HG03280 (cell line): ENCODE measurements around the gene PRKCH.

Experiments used
- ATAC-seq: cut with Tn5 transposase; IDR thresholded peaks from one replicate; pipeline ENCODE4 v1.9.1; 2021; ENCODE audit warnings: mild to moderate bottlenecking, moderate library complexity; ENCODE audit not compliant: unreplicated experiment

The PRKCH gene

DNA sequence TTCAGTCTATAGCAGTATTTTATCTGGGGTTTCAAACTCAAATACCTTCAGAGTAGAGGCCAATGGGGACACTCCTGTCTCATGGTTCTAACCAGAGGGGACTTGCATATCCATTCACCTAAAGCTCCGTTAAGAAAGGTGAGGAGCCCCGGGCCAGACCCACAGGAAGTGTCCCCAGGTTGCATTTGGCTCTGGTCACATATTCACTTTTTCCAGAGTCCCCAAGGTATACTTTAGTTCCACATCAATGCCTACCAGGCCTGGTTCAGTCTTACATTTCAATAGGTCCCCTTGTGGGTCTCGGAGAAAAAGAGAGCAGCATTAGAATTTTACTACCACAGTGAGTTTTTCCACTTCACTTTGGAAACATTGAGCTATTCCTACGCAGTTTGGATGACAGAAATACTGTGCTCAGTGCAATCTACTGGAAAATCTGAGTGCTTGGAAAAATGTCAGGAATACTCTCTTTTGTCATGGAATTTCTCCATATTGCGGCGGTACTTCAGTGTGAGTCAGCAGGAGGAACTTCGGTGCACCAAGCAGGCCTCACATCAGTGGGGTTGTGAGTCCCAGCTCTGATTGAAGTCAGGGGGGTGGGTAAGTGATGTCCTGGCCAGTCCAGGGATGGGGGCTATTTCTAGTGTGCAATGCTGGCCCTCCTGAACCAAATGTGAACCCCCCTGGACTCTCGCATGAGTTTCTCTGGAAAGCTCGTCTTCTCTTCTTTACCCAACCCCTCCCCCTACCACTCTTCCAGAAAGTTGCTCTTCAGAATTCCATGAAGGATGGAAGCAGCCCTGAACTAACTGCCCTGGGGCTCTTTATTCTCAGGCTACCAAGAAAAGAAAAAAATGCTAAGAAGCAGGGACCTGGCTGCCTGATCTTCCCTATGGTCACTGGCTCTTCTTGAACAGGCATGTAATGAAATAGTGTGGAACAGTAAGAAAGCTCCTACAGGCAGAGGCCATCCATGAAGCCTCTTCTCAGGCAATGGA, 184.7 kb downstream of the PRKCH start:
- no peak for ATAC-seq

GRCh38 chr14:61508526-61508925, 187.1 kb downstream of the PRKCH start:
- no peak for ATAC-seq

DNA sequence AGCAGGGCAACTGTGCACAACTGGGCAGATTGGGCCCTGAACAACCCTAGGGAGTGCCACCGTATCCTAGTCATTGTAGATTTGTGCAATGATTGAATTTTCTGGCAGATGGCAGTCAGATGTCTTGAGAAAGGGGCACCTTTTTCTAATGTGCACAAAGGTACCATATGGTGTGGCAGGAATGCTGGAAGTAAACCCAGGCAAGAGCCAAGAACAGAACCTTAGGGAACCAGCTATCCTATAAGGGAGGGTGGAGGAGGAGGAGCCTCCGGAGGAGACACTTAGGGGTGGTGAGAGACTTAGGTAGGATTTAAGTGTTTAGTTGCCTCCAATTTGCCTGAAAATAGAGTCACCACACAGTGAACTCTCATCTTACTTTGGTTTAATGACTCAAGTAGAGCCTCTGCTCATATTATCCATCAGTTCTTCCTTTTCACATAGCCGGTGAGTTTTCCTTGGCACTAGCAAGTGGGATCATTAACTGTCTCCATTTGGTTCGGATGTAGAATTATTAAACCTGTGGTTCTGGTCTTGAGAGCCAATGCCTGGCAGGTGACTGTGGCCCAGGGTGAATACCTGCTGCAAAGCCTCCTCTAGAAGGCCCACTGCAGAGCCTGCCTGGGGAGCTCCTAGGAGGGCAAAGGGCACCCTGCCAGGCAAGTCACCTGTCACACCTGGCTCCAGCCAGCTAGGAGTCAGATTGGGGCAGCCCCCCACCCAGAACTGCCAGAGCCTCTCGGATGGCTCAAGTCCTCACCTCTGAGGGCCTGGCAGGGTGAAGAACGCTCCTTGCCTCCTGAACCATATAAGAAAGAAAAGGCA, 189.6 kb downstream of the PRKCH start:
- ATAC-seq, result no peak

GRCh38 chr14:61511558-61511948, 190.2 kb downstream of the PRKCH start:
- ATAC-seq, result no peak

- ATAC-seq, result no peak
Observed at GRCh38 chr14:61512026-61512834, 190.9 kb downstream of the PRKCH start.

DNA sequence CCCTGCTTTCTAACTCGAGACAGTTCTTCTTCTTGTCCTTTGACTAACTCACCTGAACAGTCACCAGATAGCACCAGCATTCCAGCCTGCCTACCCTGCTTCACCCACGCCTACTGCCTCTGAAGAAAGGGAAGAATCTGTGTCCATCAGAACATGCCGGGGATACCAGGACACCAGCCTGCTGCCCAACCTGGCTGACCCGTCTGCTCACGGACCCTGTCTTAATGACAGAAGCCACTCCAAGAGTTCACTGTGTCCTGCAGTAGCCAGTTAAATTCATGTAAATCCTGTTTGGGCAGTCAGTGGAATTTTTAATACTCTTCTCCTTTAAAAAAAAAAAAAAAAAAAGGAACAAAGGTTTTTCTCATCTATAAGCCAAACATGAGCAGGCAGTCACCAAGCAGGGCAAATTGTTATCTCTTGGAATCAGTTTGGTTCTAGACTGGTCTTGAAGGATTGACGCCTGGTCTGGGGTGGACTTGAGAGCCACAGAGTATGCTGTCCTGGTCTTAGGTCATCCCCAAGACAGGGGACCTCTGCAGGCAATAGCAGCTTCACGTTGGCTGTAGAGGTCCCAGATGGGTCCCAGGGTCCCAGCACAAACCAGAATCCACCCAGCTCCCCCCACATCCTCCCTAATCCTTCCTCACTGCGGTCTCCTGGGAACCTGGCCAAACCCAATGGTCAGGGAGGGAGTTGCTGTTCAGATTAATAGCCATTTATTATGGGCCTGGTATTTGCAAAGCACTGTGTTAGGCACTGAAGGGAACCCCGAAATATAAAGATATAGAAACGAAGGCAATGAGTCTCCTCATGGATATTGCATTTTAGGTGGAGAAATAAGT, 192.8 kb downstream of the PRKCH start:
- ATAC-seq, result no peak

GRCh38 chr14:61514927-61515326, 193.5 kb downstream of the PRKCH start:
- no peak for ATAC-seq

DNA sequence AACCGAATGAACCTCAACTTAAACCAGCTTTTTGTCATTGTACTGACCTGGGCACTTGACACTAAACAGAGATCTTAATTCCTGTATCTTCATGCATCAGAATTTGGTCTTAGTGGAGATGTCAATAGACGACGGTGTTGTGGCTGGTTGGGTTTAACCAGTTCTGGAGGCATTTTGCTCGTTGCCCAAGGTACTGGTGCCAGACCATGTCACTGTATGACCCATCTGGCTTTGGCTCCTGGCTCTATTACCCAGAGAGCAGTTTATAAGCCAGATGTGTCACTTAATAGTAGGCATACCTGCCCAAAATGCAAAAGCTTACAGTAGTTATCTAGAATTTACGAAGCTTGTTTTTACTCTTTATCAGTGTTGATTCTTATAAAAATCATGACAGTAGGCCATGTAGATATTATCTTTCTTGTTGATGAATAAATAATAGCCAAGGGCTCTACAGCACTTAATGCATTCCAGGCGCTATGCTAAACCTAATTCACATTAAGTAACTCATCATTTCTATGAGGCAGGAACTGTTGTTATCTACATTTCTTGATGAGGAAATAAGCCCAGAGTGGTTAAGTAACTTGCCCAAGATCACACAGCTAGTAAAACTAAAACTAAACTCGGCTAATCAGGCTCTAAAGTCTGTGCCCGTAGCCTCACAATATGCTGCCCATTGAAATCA, 194.2 kb downstream of the PRKCH start:
- ATAC-seq, result no peak

DNA sequence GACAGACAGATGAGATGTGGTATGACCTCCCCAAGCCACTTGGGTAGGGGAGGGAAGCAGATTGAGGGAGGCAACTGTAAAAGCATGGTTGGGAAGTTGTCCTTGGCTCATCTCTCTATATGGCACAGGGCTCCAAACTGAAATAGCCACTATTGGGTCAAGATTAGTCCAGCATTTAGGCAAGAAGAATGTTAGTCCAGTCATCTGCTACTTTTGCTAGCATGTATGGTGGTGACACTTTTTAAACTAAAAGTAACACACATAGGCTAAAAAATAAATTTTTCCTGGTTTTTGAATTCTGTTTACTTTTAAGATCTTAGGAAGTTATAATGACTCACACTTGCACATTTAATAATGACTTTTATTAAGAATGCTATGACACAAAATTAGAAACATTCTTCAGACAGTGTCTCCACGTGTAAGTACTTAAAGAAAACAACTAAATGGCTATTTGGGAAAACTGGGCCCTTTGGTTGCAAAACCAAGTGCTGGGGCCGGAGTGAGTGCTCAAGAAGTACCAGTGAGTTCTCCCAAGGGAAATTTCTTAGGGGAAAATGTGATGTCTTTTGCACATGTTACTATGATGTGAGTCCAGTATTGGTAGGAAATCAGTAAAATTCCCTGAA, 194.9 kb downstream of the PRKCH start:
- no peak for ATAC-seq

- no peak for ATAC-seq
Observed at GRCh38 chr14:61516964-61517653, 195.7 kb downstream of the PRKCH start.

GRCh38 chr14:61517911-61518384, 196.6 kb downstream of the PRKCH start:
- ATAC-seq, result no peak

GRCh38 chr14:61518403-61518802, 197.0 kb downstream of the PRKCH start:
- no peak for ATAC-seq

DNA sequence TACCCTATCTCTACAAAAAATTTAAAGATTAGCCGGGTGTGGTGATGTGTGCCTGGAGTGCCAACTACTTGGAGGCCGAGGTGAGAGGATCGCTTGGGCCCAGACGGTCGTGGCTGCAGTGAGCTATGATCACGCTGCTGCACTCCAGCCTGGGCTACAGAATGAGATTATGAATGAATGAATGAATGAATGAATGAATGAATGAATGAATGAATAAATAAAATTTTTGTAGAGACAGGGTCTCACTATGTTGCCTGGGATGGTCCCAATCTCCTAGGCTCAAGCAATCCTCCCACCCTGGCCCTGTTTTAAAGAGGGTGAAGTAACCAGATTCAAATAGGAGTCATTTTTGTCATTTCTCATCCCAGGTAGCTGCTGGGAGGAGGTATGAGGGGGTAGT, 197.7 kb downstream of the PRKCH start:
- no peak for ATAC-seq

GRCh38 chr14:61519735-61520134, 198.4 kb downstream of the PRKCH start:
- ATAC-seq, result no peak

GRCh38 chr14:61520576-61520975, 199.2 kb downstream of the PRKCH start:
- ATAC-seq, result no peak

DNA sequence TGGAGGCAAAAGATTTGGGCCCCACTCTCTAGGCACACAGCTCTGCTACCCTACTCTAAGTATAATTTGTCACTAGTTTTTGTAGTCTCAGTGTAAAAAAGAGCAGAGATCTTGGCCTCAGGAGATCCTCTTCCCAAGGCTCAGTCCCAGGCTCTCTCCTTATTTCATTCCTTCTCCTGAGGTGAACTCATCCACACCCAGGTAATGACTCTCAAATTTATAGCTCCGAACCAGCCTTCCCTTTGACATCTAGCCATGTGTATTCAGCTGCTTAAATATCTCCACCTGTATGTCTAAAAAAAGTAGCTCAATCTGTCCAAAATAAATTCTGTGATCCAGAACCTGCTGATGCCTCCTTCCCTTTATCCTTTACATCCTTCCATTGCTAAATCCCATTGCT, 200.4 kb downstream of the PRKCH start:
- ATAC-seq, result no peak

DNA sequence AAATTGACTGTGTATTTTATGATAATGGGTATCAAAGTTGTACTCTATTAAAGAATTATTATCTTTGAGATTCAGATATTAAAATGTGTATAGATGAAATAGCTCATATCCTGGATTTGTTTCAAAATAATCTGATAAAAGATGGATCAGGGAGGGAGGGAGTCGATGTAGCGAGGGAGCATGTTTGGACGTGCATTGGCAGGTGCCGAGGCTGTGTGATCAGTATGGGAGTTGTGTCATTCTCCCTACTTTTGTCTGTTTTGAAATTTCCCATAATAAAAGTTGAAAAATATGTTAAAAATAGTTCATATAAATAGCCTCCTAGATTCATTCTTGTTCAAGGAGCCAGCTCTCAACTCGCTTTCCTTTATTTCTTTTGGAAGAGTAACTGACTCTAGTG, 202.4 kb downstream of the PRKCH start:
- ATAC-seq, result no peak

GRCh38 chr14:61524211-61524806, 202.9 kb downstream of the PRKCH start:
- no peak for ATAC-seq
